H4 (cell line): ENCODE results near the gene CELSR2. TPM values are rescaled to one million over a fixed set of nuclear protein-coding genes. Genes with fewer than 3 reads are reported as not detected.
"Not testable (repeated sequence)": the region's sequence is repeated elsewhere in the genome, so short reads cannot be mapped to it uniquely, and the experiment has no call there.

Experiments
- DNase-seq: peaks from one replicate; pipeline ENCODE4 v3.0.0-alpha.2; 2015; ENCODE audit warnings: low spot score
- total RNA-seq: library from RNA; depleted of rRNA; stranded (reverse); fragments of >200 nt; shearing (Covaris generic); gene quantifications from 2 replicates; pipeline ENCODE4 v1.2.3, GENCODE V29; 2014; rRNA removed

Gene CELSR2
- total RNA-seq, 1 experiment from 2014 or later: 1.7 TPM

- DNase-seq: no peak
These were observed 52.5 kb downstream of the CELSR2 start for GRCh38 chr1:109301874-109302273.

- no peak for DNase-seq
These were observed 55.0 kb downstream of the CELSR2 start for GRCh38 chr1:109304226-109304920.

- DNase-seq: not testable (repeated sequence)
These were observed 56.7 kb downstream of the CELSR2 start for GRCh38 chr1:109305991-109306390.

GRCh38 chr1:109306832-109307273 is 57.5 kb downstream of the CELSR2 start, which contains the start of gene MYBPHL:
Gene MYBPHL (minus strand): TSS chr1:109307011. CDS start chr1:109306991, 20 bp downstream.
- no peak for DNase-seq

GRCh38 chr1:109307274-109308021 is 58.1 kb downstream of the CELSR2 start:
- no peak for DNase-seq

- no peak for DNase-seq
These were observed 60.0 kb downstream of the CELSR2 start for GRCh38 chr1:109309347-109309746.

GRCh38 chr1:109312246-109312645 is 62.9 kb downstream of the CELSR2 start:
- no peak for DNase-seq

- DNase-seq: no peak
These were observed 63.8 kb downstream of the CELSR2 start for GRCh38 chr1:109312978-109313775.

GRCh38 chr1:109314795-109315194 is 65.5 kb downstream of the CELSR2 start:
- DNase-seq: no peak

GRCh38 chr1:109315288-109315687 is 65.9 kb downstream of the CELSR2 start:
- DNase-seq: no peak

- no peak for DNase-seq
These were observed 67.2 kb downstream of the CELSR2 start for GRCh38 chr1:109316506-109316905.

- DNase-seq: no peak
These were observed 69.8 kb downstream of the CELSR2 start for GRCh38 chr1:109319114-109319513.

GRCh38 chr1:109322974-109323373 is 73.6 kb downstream of the CELSR2 start:
- no peak for DNase-seq

Other genes starting within 250 kb of the CELSR2 start
- 4.7 and 6.1 TPM in 2 replicates for gene WDR47, start 207.4 kb upstream of the CELSR2 start, total RNA-seq
- 49.6 and 60.2 TPM in 2 replicates for gene TAF13, start 173.5 kb upstream of the CELSR2 start, total RNA-seq
- 22.3 and 27.2 TPM in 2 replicates for gene TMEM167B, start 158.8 kb upstream of the CELSR2 start, total RNA-seq
- 1.1 TPM in 2 replicates for gene ELAPOR1, start 135.4 kb upstream of the CELSR2 start, total RNA-seq
- 227 and 230 TPM in 2 replicates for gene SARS1, start 35.6 kb upstream of the CELSR2 start, total RNA-seq
- 24.5 and 39.4 TPM in 2 replicates for gene PSRC1, start 33.6 kb downstream of the CELSR2 start, total RNA-seq
- not detected in 2 replicates for gene MYBPHL, start 57.5 kb downstream of the CELSR2 start, total RNA-seq
- gene SORT1, start 148.4 kb downstream of the CELSR2 start, total RNA-seq: 3.7 and 7.4 TPM in 2 replicates
- 154 and 184 TPM in 2 replicates for gene PSMA5, start 176.9 kb downstream of the CELSR2 start, total RNA-seq
- 0.27 and 0.54 TPM in 2 replicates for gene SYPL2, start 217.0 kb downstream of the CELSR2 start, total RNA-seq
- gene ATXN7L2, start 234.4 kb downstream of the CELSR2 start, total RNA-seq: 1.0 and 1.9 TPM in 2 replicates
- gene CYB561D1, start 244.6 kb downstream of the CELSR2 start, total RNA-seq: 2.6 and 7.9 TPM in 2 replicates